H9 (cell line): ENCODE results near the gene OMP. TPM values are rescaled to one million over a fixed set of nuclear protein-coding genes. Genes with fewer than 3 reads are reported as not detected.

Experiments
- DNase-seq: peaks from one replicate; pipeline ENCODE4 v3.0.0-alpha.2; 2017
- H2AFZ ChIP-seq: one replicate; pipeline ENCODE4 v1.6.1; 2013; ENCODE audit warnings: mild to moderate bottlenecking, low read length, control low read depth, moderate library complexity
- H2AK5ac ChIP-seq: 2 replicates; pipeline ENCODE4 v1.6.1; 2013; ENCODE audit warnings: low read length, control low read depth, mixed read lengths; ENCODE audit not compliant: insufficient read length
- H2BK120ac ChIP-seq: one replicate; pipeline ENCODE4 v1.6.1; 2013; ENCODE audit warnings: low read depth, mild to moderate bottlenecking, low read length, control low read depth, inconsistent platforms; ENCODE audit not compliant: poor library complexity, severe bottlenecking
- H2BK12ac ChIP-seq: 2 replicates; pipeline ENCODE4 v1.6.1; 2013; ENCODE audit warnings: low read length, control low read depth, mixed read lengths, low read depth; ENCODE audit not compliant: insufficient read length
- H2BK15ac ChIP-seq: 2 replicates; pipeline ENCODE4 v1.6.1; 2013; ENCODE audit warnings: low read depth, low read length, control low read depth
- H2BK20ac ChIP-seq: one replicate; pipeline ENCODE4 v1.6.1; 2013; ENCODE audit warnings: low read depth, mild to moderate bottlenecking, low read length, control low read depth, inconsistent platforms; ENCODE audit not compliant: poor library complexity, severe bottlenecking
- H2BK5ac ChIP-seq: 2 replicates; pipeline ENCODE4 v1.6.1; 2013; ENCODE audit warnings: low read length, control low read depth, mixed read lengths; ENCODE audit not compliant: insufficient read length
- H3K14ac ChIP-seq: 2 replicates; pipeline ENCODE4 v1.6.1; 2013; ENCODE audit warnings: low read length, control low read depth; ENCODE audit not compliant: insufficient read depth
- H3K18ac ChIP-seq: 2 replicates; pipeline ENCODE4 v1.6.1; 2013; ENCODE audit warnings: low read depth, mild to moderate bottlenecking, mixed read lengths, low read length, control low read depth; ENCODE audit not compliant: insufficient read length
- H3K23ac ChIP-seq: 2 replicates; pipeline ENCODE4 v1.6.1; 2013; ENCODE audit warnings: low read length, control low read depth, mixed read lengths, low read depth; ENCODE audit not compliant: insufficient read length
- H3K23me2 ChIP-seq: 2 replicates; pipeline ENCODE4 v1.6.1; 2013; ENCODE audit warnings: low read depth, mild to moderate bottlenecking, mixed read lengths, low read length, control low read depth; ENCODE audit not compliant: insufficient read length, poor library complexity, severe bottlenecking
- H3K27ac ChIP-seq: 2 replicates; pipeline ENCODE4 v1.5.1; 2013; ENCODE audit warnings: low read length, control low read depth, mixed read lengths, low read depth; ENCODE audit not compliant: insufficient read length
- H3K27me3 ChIP-seq: 2 replicates; pipeline ENCODE4 v1.6.1; 2013; ENCODE audit warnings: low read length, control low read depth, inconsistent platforms; ENCODE audit not compliant: insufficient read depth
- H3K4ac ChIP-seq: 2 replicates; pipeline ENCODE4 v1.6.1; 2013; ENCODE audit warnings: low read depth, mild to moderate bottlenecking, control low read depth, inconsistent platforms, low read length, moderate library complexity
- H3K4me1 ChIP-seq: 2 replicates; pipeline ENCODE4 v1.6.1; 2013; ENCODE audit warnings: low read length, control low read depth, inconsistent platforms; ENCODE audit not compliant: insufficient read depth
- H3K4me2 ChIP-seq: 2 replicates; pipeline ENCODE4 v1.6.1; 2013; ENCODE audit warnings: low read length, control low read depth, mixed read lengths; ENCODE audit not compliant: insufficient read length, insufficient read depth
- H3K56ac ChIP-seq: 2 replicates; pipeline ENCODE4 v1.6.1; 2013; ENCODE audit warnings: low read depth, mild to moderate bottlenecking, mixed read lengths, low read length, control low read depth; ENCODE audit not compliant: insufficient read length
- H3K79me1 ChIP-seq: 2 replicates; pipeline ENCODE4 v1.6.1; 2013; ENCODE audit warnings: low read depth, mild to moderate bottlenecking, moderate library complexity, low read length, control low read depth, inconsistent platforms; ENCODE audit not compliant: insufficient read depth, poor library complexity, severe bottlenecking
- H3K79me2 ChIP-seq: 2 replicates; pipeline ENCODE4 v1.6.1; 2013; ENCODE audit warnings: low read length, control low read depth, inconsistent platforms; ENCODE audit not compliant: insufficient read depth
- H3K9ac ChIP-seq: 2 replicates; pipeline ENCODE4 v1.6.1; 2013; ENCODE audit warnings: low read length, control low read depth, mixed read lengths; ENCODE audit not compliant: insufficient read length; ENCODE audit errors: extremely low read depth
- H3K9me3 ChIP-seq: one replicate; pipeline ENCODE4 v1.6.1; 2013; ENCODE audit warnings: low read depth, low read length, inconsistent platforms; ENCODE audit not compliant: control insufficient read depth
- H3T11ph ChIP-seq: one replicate; pipeline ENCODE4 v1.6.1; 2013; ENCODE audit warnings: mild to moderate bottlenecking, low read length, control low read depth, inconsistent platforms
- H4K20me1 ChIP-seq: one replicate; pipeline ENCODE4 v1.6.1; 2013; ENCODE audit not compliant: control insufficient read depth, insufficient read length, insufficient read depth
- H4K5ac ChIP-seq: 2 replicates; pipeline ENCODE4 v1.6.1; 2013; ENCODE audit warnings: low read depth, mild to moderate bottlenecking, mixed read lengths, low read length, control low read depth; ENCODE audit not compliant: insufficient read length
- H4K8ac ChIP-seq: replicated peaks from 2 replicates; pipeline ENCODE4 v1.6.1; 2013; ENCODE audit warnings: low read length, control low read depth, mixed read lengths, low read depth; ENCODE audit not compliant: insufficient read length
- H4K91ac ChIP-seq: 2 replicates; pipeline ENCODE4 v1.6.1; 2013; ENCODE audit warnings: low read depth, mild to moderate bottlenecking, moderate library complexity, mixed read lengths, low read length, control low read depth; ENCODE audit not compliant: insufficient read length
- H3K27ac Mint-ChIP-seq, 3 experiments: 2 replicates in 2 of 3; 3 replicates in 1 of 3; pipeline ENCODE4 v1.8.0; 2020 to 2021; ENCODE audit warnings: mixed read lengths in 3 of 3, mild to moderate bottlenecking in 1 of 3, moderate library complexity in 1 of 3
- H3K27me3 Mint-ChIP-seq: 2 replicates; pipeline ENCODE4 v1.8.0; 2021; ENCODE audit warnings: low read depth, mild to moderate bottlenecking, moderate library complexity, mixed read lengths
- H3K36me3 Mint-ChIP-seq, 3 experiments: 2 replicates in 2 of 3; 3 replicates in 1 of 3; pipeline ENCODE4 v1.8.0; 2020 to 2021; ENCODE audit warnings: low read depth in 3 of 3, mixed read lengths in 3 of 3; ENCODE audit not compliant: insufficient read depth in 1 of 3
- H3K4me1 Mint-ChIP-seq, 2 experiments: 2 replicates each; pipeline ENCODE4 v1.8.0; 2020; ENCODE audit warnings: mixed read lengths in 2 of 2
- H3K4me3 Mint-ChIP-seq, 2 experiments: 2 replicates in 1 of 2; 3 replicates in 1 of 2; pipeline ENCODE4 v1.8.0; 2020 to 2021; ENCODE audit warnings: mild to moderate bottlenecking in 2 of 2, mixed read lengths in 2 of 2, moderate library complexity in 1 of 2
- H3K9me3 Mint-ChIP-seq, 2 experiments: 2 replicates in 1 of 2; 3 replicates in 1 of 2; pipeline ENCODE4 v1.8.0; 2020; ENCODE audit warnings: mild to moderate bottlenecking in 2 of 2, mixed read lengths in 2 of 2, moderate library complexity in 1 of 2
- WGBS: extraction: QIAGEN DNeasy Blood & Tissue Kit; methylation state at CpG from one replicate; pipeline ENCODE4 v1.1.7; 2013; ENCODE audit warnings: missing lambda C conversion rate, low lambda C conversion rate, mixed read lengths; ENCODE audit not compliant: insufficient read length; ENCODE audit errors: extremely low coverage; 5-methylcytosine and 5-hydroxymethylcytosine counted together
- total RNA-seq: library from RNA; stranded (reverse); gene quantifications from 2 replicates; pipeline ENCODE4 v1.2.1, GENCODE V29; 2021
- TF ChIP-seq, protein P1 (sequence below): fragments of 200-600 bp; sonication (generic); conservative IDR thresholded peaks from 3 replicates; pipeline ENCODE4 v1.8.0; 2021; ENCODE audit warnings: antibody characterized with exemption, mild to moderate bottlenecking

Gene OMP
- total RNA-seq, 1 experiment from 2014 or later, result not detected

GRCh38 chr11:77147668-77148321 lies 45.2 kb downstream of the OMP start:
- Histone ChIP-seq H3K79me1 (no peaks in the 10 kb centered on the region), H4K8ac (no peak overlapping the region), H3K27me3 (no peaks in the 10 kb centered on the region), H3K4ac (no peak overlapping the region), H3K79me2 (no peaks in the 10 kb centered on the region), H3K27ac (no peak overlapping the region), H3K18ac (peak overlapping the region; percentile 87), H2BK120ac (no peak overlapping the region), H2BK5ac (no peak overlapping the region), H2BK12ac (no peak overlapping the region), H3K23ac (no peak overlapping the region), H3K56ac (no peak overlapping the region), H3K9me3 (no peaks in the 10 kb centered on the region), H2BK20ac (no peak overlapping the region), H4K91ac (no peak overlapping the region), H3K4me1 (peaks cover 2% of the 10 kb centered on the region; the same call in 1 of the 2 replicates), H2AK5ac (no peak overlapping the region), H4K5ac (no peak overlapping the region), H3K4me2 (peak overlapping the region; percentile 94), H3K14ac (peak overlapping the region; percentile 69), H3K9ac (peak overlapping the region; percentile 62), H3T11ph (no peak overlapping the region), H2AFZ (no peak overlapping the region), H3K23me2 (peaks cover 8% of the 10 kb centered on the region), H4K20me1 (peaks cover 3% of the 10 kb centered on the region), H2BK15ac (no peak overlapping the region)
- Mint-ChIP-seq H3K36me3 (no peaks in the 10 kb centered on the region), H3K27ac (peak overlapping the region in 2 of 3 experiments; percentile 59 to 78; a peak in 3 of 7 replicates), H3K9me3 (no peaks in the 10 kb centered on the region; a peak in 1 of 5 replicates), H3K4me1 (peaks cover 23 to 28% of the 10 kb centered on the region in 2 experiments), H3K27me3 (peaks cover 20% of the 10 kb centered on the region), H3K4me3 (peak overlapping the region; percentile 74 to 83)
- TF ChIP-seq, protein P1, sequence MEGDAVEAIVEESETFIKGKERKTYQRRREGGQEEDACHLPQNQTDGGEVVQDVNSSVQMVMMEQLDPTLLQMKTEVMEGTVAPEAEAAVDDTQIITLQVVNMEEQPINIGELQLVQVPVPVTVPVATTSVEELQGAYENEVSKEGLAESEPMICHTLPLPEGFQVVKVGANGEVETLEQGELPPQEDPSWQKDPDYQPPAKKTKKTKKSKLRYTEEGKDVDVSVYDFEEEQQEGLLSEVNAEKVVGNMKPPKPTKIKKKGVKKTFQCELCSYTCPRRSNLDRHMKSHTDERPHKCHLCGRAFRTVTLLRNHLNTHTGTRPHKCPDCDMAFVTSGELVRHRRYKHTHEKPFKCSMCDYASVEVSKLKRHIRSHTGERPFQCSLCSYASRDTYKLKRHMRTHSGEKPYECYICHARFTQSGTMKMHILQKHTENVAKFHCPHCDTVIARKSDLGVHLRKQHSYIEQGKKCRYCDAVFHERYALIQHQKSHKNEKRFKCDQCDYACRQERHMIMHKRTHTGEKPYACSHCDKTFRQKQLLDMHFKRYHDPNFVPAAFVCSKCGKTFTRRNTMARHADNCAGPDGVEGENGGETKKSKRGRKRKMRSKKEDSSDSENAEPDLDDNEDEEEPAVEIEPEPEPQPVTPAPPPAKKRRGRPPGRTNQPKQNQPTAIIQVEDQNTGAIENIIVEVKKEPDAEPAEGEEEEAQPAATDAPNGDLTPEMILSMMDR, result no peak
- no CpG with 5 or more reads among the region's 47 CpGs for WGBS
- DNase-seq, result peak; percentile 86
